ENCODE results near the gene DUSP22. TPM values are rescaled to one million over a fixed set of nuclear protein-coding genes. Genes with fewer than 3 reads are reported as not detected.

DUSP22 gene
- total RNA-seq, 4 donors from 2014 or later, result 35.4 to 213 (median 49.5) TPM

DNA sequence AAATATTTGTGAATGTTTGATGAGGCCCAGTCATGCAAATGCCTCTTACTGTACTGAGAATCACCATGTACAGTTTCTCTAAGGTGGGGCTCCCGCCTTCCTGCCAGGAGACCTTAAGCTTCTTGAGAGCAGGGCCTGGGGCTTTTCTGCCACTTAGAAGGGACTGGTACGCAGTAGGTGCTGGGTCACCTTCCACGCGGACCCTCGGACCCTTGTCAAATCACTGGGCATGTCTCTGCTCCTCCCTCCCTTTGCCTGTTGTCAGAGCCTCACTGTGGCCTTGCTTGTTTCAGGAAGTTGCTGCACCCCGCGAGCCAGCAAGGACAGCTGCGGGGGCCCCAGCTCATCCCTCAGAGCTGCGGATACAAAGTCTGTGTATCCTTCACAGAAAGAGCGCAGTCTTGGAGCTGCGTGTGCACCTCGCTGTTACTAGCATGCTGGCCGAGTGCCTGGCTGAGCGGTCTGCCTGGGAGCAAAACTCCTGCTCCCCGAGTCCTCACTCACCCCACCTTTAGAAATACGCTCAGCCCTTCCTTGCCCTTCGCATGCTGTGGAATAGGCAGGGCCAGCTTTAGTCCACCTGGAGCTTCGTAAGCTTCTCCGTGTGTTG lies 68.6 kb downstream of the DUSP22 start:
- in situ Hi-C loops (cut with MboI; ENCODE audit: low pct_ligation_motif_present in 1 of 4, low pct_unique_long_range_greater_than_20kb in 1 of 4, low sequenced_read_pairs in 3 of 4), result no loop called here
- 65 to 70% methylated on average over 10 to 19 of the region's 19 CpGs for WGBS, 2 donors (ENCODE audit: low coverage in 1 of 2)
- Histone ChIP-seq H3K4me1 (no peaks in the 10 kb centered on the region), H3K9me3 (peaks cover 0 to 7% of the 10 kb centered on the region in 2 donors), H3K4me3 (no peak overlapping the region), H3K36me3 (no peaks in the 10 kb centered on the region), H3K27ac (no peak overlapping the region), H3K27me3 (peaks cover 2% of the 10 kb centered on the region)
- no peak for DNase-seq
- intact Hi-C loops (cut with DNase I; ENCODE audit: low total_unique reads), result no loop called here
- no peak for TF ChIP-seq EP300 (IDR thresholded peaks at IDR 0.05; ENCODE audit: low read depth)
- no peak for TF ChIP-seq CTCF (IDR thresholded peaks at IDR 0.05)
- no peak for TF ChIP-seq POLR2A (IDR thresholded peaks at IDR 0.05)
- TF ChIP-seq POLR2AphosphoS5 (IDR thresholded peaks at IDR 0.05), result no peak

DNA sequence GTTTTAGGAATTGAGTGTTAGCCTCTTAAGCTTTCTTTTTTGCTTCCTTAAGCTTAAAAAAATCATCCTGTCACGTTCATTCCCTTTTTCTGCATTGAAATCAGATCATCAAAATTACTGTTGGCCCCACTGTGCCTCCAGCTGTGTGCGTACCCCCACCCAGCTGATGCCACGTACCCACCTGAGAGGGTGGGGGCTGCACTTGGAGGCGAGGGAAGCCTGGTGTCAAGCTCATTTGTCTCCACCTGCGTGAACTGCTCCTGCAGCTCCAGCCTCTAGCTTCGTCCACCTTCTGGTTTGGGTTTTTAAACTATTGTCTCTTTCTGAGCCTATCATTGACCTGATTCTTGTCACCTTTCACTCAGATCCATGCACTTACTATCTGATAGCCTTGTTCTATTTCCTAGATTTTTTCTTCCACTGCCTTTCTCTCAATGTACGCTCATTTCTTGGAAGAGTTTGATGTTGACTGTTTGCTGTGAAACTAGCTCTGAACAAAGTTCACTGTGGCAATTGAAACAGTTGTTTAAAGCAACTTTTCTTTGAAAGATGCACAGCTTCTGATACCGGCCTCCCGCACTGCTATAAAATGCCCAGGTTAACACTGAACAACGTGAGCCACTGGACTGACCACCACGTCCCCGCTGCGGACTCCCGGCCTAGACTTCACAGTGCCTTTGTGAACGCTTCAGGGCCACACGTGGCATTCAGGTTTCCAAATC lies 69.3 kb downstream of the DUSP22 start:
- H3K27me3 ChIP-seq, result peaks cover 5% of the 10 kb centered on the region
- H3K4me3 ChIP-seq, result no peak overlapping the region
- no peaks in the 10 kb centered on the region for H3K4me1 ChIP-seq
- in situ Hi-C loops (cut with MboI; ENCODE audit: low pct_ligation_motif_present in 1 of 4, low pct_unique_long_range_greater_than_20kb in 1 of 4, low sequenced_read_pairs in 3 of 4), result no loop called here
- DNase-seq, result no peak
- no peak for TF ChIP-seq POLR2A (IDR thresholded peaks at IDR 0.05)
- TF ChIP-seq CTCF (IDR thresholded peaks at IDR 0.05), result no peak
- TF ChIP-seq POLR2AphosphoS5 (IDR thresholded peaks at IDR 0.05), result no peak
- TF ChIP-seq EP300 (IDR thresholded peaks at IDR 0.05; ENCODE audit: low read depth), result no peak
- WGBS, 2 donors (ENCODE audit: low coverage in 1 of 2), result 64 to 69% methylated on average over 16 of the region's 16 CpGs
- H3K36me3 ChIP-seq, result no peaks in the 10 kb centered on the region
- H3K27ac ChIP-seq, result no peak overlapping the region
- intact Hi-C loops (cut with DNase I; ENCODE audit: low total_unique reads), result no loop called here
- peaks cover 0 to 7% of the 10 kb centered on the region in 2 donors for H3K9me3 ChIP-seq

DNA sequence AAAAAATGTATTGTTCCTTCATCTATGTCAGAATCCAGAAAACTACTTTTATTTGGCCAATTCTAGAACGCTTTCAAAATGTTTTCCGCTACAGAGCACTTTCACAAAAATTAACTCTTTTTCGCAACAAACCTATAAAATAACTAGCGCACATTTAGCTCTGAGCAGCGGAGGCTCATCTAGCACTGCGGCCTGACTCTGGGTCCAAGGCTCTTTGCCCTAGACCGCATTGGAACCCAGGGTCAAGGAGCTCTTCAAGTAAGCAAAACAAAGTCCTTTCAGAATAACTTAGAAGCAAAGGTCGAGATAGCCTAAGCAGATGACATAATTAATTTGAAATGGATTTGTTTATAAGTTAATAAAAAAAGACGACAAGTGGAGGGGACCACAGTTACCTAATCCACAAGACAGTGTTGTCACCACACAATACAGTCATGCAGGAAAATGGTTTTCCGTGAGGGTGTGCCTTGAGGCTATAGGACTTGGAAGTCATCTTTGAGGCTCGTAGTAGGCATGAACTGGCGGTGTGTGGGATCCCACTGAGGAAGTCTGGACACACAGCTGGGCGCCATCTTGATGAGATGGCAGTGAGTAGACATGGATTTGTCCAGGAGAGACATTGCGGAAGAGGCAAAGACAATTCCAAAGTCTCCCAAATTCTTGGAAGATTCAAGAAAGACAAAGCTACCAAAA lies 70.1 kb downstream of the DUSP22 start:
- H3K4me3 ChIP-seq, result no peak overlapping the region
- no peak overlapping the region for H3K27ac ChIP-seq
- no peaks in the 10 kb centered on the region for H3K36me3 ChIP-seq
- in situ Hi-C loops (cut with MboI; ENCODE audit: low pct_ligation_motif_present in 1 of 4, low pct_unique_long_range_greater_than_20kb in 1 of 4, low sequenced_read_pairs in 3 of 4), result no loop called here
- no peak for DNase-seq
- H3K9me3 ChIP-seq, result peaks cover 0 to 7% of the 10 kb centered on the region in 2 donors
- no peaks in the 10 kb centered on the region for H3K4me1 ChIP-seq
- WGBS, 2 donors (ENCODE audit: low coverage in 1 of 2), result 78 to 82% methylated on average over 14 of the region's 14 CpGs
- TF ChIP-seq POLR2A (IDR thresholded peaks at IDR 0.05) (no peak), POLR2AphosphoS5 (IDR thresholded peaks at IDR 0.05) (no peak), CTCF (IDR thresholded peaks at IDR 0.05) (no peak), EP300 (IDR thresholded peaks at IDR 0.05; ENCODE audit: low read depth) (no peak)
- intact Hi-C loops (cut with DNase I; ENCODE audit: low total_unique reads), result no loop called here
- peaks cover 5% of the 10 kb centered on the region for H3K27me3 ChIP-seq

DNA sequence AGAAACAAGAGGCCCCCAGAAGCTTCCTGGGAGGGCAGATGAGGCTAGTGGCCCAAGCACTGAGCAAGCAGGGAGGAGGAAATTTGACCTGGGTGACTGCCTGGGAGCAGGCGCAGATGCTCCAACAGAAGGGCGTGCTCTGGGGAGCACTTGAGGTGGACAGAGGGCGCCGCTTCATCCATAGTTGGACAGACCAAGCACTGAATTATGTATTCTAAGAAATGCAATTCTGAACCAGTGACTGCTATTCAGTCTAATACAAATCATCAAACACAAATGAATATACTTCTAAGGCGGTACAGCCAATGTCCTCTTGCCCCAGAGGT lies 70.6 kb downstream of the DUSP22 start:
- Histone ChIP-seq H3K36me3 (no peaks in the 10 kb centered on the region), H3K9me3 (peaks cover 0 to 7% of the 10 kb centered on the region in 2 donors), H3K27ac (no peak overlapping the region), H3K4me1 (no peaks in the 10 kb centered on the region), H3K27me3 (peaks cover 5% of the 10 kb centered on the region), H3K4me3 (no peak overlapping the region)
- WGBS, 2 donors (ENCODE audit: low coverage in 1 of 2), result 74 to 79% methylated on average over 5 of the region's 5 CpGs
- TF ChIP-seq POLR2A (IDR thresholded peaks at IDR 0.05), result no peak
- no peak for TF ChIP-seq EP300 (IDR thresholded peaks at IDR 0.05; ENCODE audit: low read depth)
- in situ Hi-C loops (cut with MboI; ENCODE audit: low pct_ligation_motif_present in 1 of 4, low pct_unique_long_range_greater_than_20kb in 1 of 4, low sequenced_read_pairs in 3 of 4) (no loop called here), intact Hi-C loops (cut with DNase I; ENCODE audit: low total_unique reads) (no loop called here)
- DNase-seq, result no peak
